GM23248 (cell line): ENCODE measurements around the gene GJD3. TPM values are rescaled to one million over a fixed set of nuclear protein-coding genes. Genes with fewer than 3 reads are reported as not detected.

Experiments used
- DNase-seq: peaks from one replicate; pipeline ENCODE4 v3.0.0-alpha.2; 2015
- H2AFZ ChIP-seq: fragments of 200-600 bp; sonication (generic); 2 replicates; pipeline ENCODE4 v1.6.1; 2016; ENCODE audit warnings: antibody characterized with exemption
- H3F3A ChIP-seq: fragments of 200-600 bp; sonication (generic); 2 replicates; pipeline ENCODE4 v1.6.1; 2016; ENCODE audit warnings: mild to moderate bottlenecking, antibody characterized with exemption, mixed run types; ENCODE audit not compliant: insufficient read depth
- H3K27ac ChIP-seq: fragments of 200-600 bp; sonication (generic); 2 replicates; pipeline ENCODE4 v1.5.1; 2016; ENCODE audit warnings: mild to moderate bottlenecking
- H3K27me3 ChIP-seq: fragments of 200-600 bp; sonication (generic); replicated peaks from 2 replicates; pipeline ENCODE4 v1.6.1; 2016; ENCODE audit warnings: mild to moderate bottlenecking; ENCODE audit not compliant: insufficient read depth
- H3K36me3 ChIP-seq: fragments of 200-600 bp; sonication (generic); 2 replicates; pipeline ENCODE4 v1.6.1; 2016; ENCODE audit warnings: low read depth, mild to moderate bottlenecking
- H3K4me1 ChIP-seq: fragments of 200-600 bp; sonication (generic); 2 replicates; pipeline ENCODE4 v1.6.1; 2016; ENCODE audit warnings: mild to moderate bottlenecking; ENCODE audit not compliant: insufficient read depth
- H3K4me2 ChIP-seq: fragments of 200-600 bp; sonication (generic); one replicate; pipeline ENCODE4 v1.6.1; 2016; ENCODE audit warnings: mild to moderate bottlenecking; ENCODE audit not compliant: unreplicated experiment
- H3K4me3 ChIP-seq: fragments of 200-600 bp; sonication (generic); 2 replicates; pipeline ENCODE4 v1.5.1; 2016; ENCODE audit warnings: mild to moderate bottlenecking
- H3K79me2 ChIP-seq: fragments of 200-600 bp; sonication (generic); 2 replicates; pipeline ENCODE4 v1.6.1; 2016; ENCODE audit warnings: mild to moderate bottlenecking; ENCODE audit not compliant: insufficient read depth
- H3K9ac ChIP-seq: fragments of 200-600 bp; sonication (generic); 2 replicates; pipeline ENCODE4 v1.6.1; 2016; ENCODE audit warnings: mild to moderate bottlenecking
- H3K9me2 ChIP-seq: fragments of 200-600 bp; sonication (generic); 2 replicates; pipeline ENCODE4 v1.6.1; 2016; ENCODE audit warnings: mixed run types, mild to moderate bottlenecking, moderate library complexity; ENCODE audit not compliant: insufficient read depth
- H3K9me3 ChIP-seq: fragments of 200-600 bp; sonication (generic); one replicate; pipeline ENCODE4 v1.6.1; 2017; ENCODE audit warnings: low read depth
- H4K20me1 ChIP-seq: fragments of 200-600 bp; sonication (generic); 2 replicates; pipeline ENCODE4 v1.6.0; 2016; ENCODE audit not compliant: insufficient read depth
- EZH2 ChIP-seq: fragments of 200-600 bp; sonication (generic); IDR thresholded peaks from 2 replicates; pipeline ENCODE4 v1.6.1; 2018; ENCODE audit warnings: antibody characterized with exemption, mild to moderate bottlenecking; ENCODE audit not compliant: insufficient read depth, poor library complexity, severe bottlenecking
- EZH2phosphoT487 ChIP-seq: fragments of 200-600 bp; sonication (generic); IDR thresholded peaks from 2 replicates; pipeline ENCODE4 v1.6.1; 2018; ENCODE audit warnings: antibody characterized with exemption, moderate library complexity, mild to moderate bottlenecking, low read depth; ENCODE audit not compliant: insufficient read depth
- whole genome bisulfite sequencing, 2 experiments: methylation state at CpG; one replicate each; pipeline ENCODE4 v1.1.6; 2015 to 2017; ENCODE audit warnings: low lambda C conversion rate in 2 of 2, low coverage in 1 of 2; ENCODE audit errors: missing lambda C conversion rate in 2 of 2; 5-methylcytosine and 5-hydroxymethylcytosine counted together
- in situ Hi-C: fragments of 300-500 bp; cut with MboI; formaldehyde crosslinking; loops from 2 replicates; pipeline ENCODE4 v1.15.0; 2020
- polyA plus RNA-seq: library from polyadenylated mRNA; unstranded; fragments of >200 nt; fragmentation: Nextera tagmentation; extraction: Ambion mirVana; gene quantifications from 2 replicates; pipeline ENCODE4 v1.2.1, GENCODE V29; 2016
- total RNA-seq: library from RNA; depleted of rRNA; stranded (reverse); fragments of >200 nt; shearing (Covaris generic); gene quantifications from 2 replicates; pipeline ENCODE4 v1.2.3, GENCODE V29; 2014

GJD3 gene
- total and polyA plus RNA-seq, 2 experiments from 2014 or later: 1.2 to 2.0 TPM

GRCh38 chr17:40343219-40344119 lies 21.1 kb downstream of the GJD3 start:
- Histone ChIP-seq H4K20me1 (no peaks in the 10 kb centered on the region), H3K9ac (peak overlapping the region; percentile 91), H3K36me3 (no peaks in the 10 kb centered on the region), H3F3A (peaks cover 27% of the 10 kb centered on the region), H3K4me1 (peaks cover 40% of the 10 kb centered on the region), H3K9me2 (no peaks in the 10 kb centered on the region), H3K4me2 (peak overlapping the region; percentile 97), H3K79me2 (peaks cover 86% of the 10 kb centered on the region), H2AFZ (no peak overlapping the region), H3K27me3 (no peaks in the 10 kb centered on the region), H3K4me3 (peak overlapping the region; percentile 84), H3K27ac (peak overlapping the region; percentile 83), H3K9me3 (no peaks in the 10 kb centered on the region)
- peak; percentile 29 for DNase-seq
- WGBS, 2 experiments: 28 to 30% methylated on average over 15 of the region's 15 CpGs
- in situ Hi-C loops: no loop called here
- no peak for TF ChIP-seq EZH2phosphoT487
- no peak for TF ChIP-seq EZH2

DNA sequence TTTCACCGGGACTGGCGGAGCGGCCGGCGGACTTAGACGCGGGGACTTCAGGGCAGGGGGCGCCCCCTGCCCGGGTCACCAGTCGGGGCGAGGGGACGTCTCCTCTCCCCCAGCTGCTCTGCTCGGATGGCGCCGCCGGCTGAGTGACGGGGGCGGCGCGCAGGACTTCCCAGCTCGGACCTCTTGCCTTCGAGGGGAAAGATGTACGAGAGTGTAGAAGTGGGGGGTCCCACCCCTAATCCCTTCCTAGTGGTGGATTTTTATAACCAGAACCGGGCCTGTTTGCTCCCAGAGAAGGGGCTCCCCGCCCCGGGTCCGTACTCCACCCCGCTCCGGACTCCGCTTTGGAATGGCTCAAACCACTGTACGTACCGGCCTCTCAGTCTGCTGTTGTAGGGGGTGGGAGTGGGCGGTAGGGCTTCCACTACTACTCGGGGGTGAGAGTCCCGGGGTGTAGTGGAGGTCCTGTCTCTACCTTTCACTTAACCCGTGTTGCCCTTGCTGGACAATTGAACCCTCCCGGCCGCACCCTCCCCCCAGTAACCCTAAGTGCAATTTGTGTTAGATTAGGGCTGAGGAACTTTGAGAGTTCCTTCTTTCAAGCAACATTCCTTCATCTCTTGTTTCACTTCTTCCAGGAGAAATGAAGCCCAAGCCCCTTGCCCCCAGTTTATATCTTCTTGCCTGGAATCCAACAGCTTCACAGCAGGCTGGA lies 21.9 kb downstream of the GJD3 start:
- peak overlapping the region; percentile 83 for H3K27ac ChIP-seq
- H3K9me3 ChIP-seq: no peaks in the 10 kb centered on the region
- TF ChIP-seq EZH2phosphoT487 (no peak), EZH2 (no peak)
- peak overlapping the region; percentile 97 for H3K4me2 ChIP-seq
- peak; percentile 50 for DNase-seq
- no peaks in the 10 kb centered on the region for H3K27me3 ChIP-seq
- no peaks in the 10 kb centered on the region for H3K36me3 ChIP-seq
- peaks cover 37% of the 10 kb centered on the region; the same call in 1 of the 2 replicates for H3K4me1 ChIP-seq
- 1 to 2% methylated on average over 30 to 38 of the region's 38 CpGs for WGBS, 2 experiments
- H2AFZ ChIP-seq: no peak overlapping the region
- H3K9me2 ChIP-seq: no peaks in the 10 kb centered on the region
- peak overlapping the region; percentile 91 for H3K9ac ChIP-seq
- peaks cover 27% of the 10 kb centered on the region for H3F3A ChIP-seq
- H4K20me1 ChIP-seq: no peaks in the 10 kb centered on the region
- peaks cover 86% of the 10 kb centered on the region for H3K79me2 ChIP-seq
- peak overlapping the region; percentile 84 for H3K4me3 ChIP-seq
- in situ Hi-C loops: no loop called here

GRCh38 chr17:40341808-40342503 lies 22.6 kb downstream of the GJD3 start:
- Histone ChIP-seq H2AFZ (0 out of 2 replicates have a peak overlapping the region, but pooled peaks have one; percentile 39), H3K27ac (peak overlapping the region; percentile 83), H3K4me2 (peak overlapping the region; percentile 97), H4K20me1 (no peaks in the 10 kb centered on the region), H3K79me2 (peaks cover 86% of the 10 kb centered on the region), H3K4me1 (peaks cover 31% of the 10 kb centered on the region; the same call in 1 of the 2 replicates), H3F3A (peaks cover 27% of the 10 kb centered on the region), H3K4me3 (peak overlapping the region; percentile 84), H3K9ac (peak overlapping the region; percentile 91), H3K9me3 (no peaks in the 10 kb centered on the region), H3K36me3 (no peaks in the 10 kb centered on the region), H3K27me3 (no peaks in the 10 kb centered on the region), H3K9me2 (no peaks in the 10 kb centered on the region)
- DNase-seq: peak; percentile 86
- in situ Hi-C loops: no loop called here
- WGBS, 2 experiments: 1 to 8% methylated on average over 13 to 48 of the region's 55 CpGs
- no peak for TF ChIP-seq EZH2
